SK-N-SH (cell line): ENCODE measurements around the gene FRMD1.

ENCODE experiments used
- EP300 ChIP-seq, 2 experiments: IDR thresholded peaks; 2 replicates each; pipeline versions ENCODE4 v1.4.0 to v1.6.1; 2012; ENCODE audit warnings: borderline replicate concordance in 1 of 2, low read depth in 1 of 2, low read length in 1 of 2
- POLR2AphosphoS5 ChIP-seq: IDR thresholded peaks from 2 replicates; pipeline ENCODE4 v1.6.1; 2012; ENCODE audit warnings: low read depth, low read length
- TF ChIP-seq, protein P1 (sequence below): fragments of 200-600 bp; sonication (generic); IDR thresholded peaks from 2 replicates; pipeline ENCODE4 v1.6.1; 2017; ENCODE audit warnings: antibody characterized with exemption, mild to moderate bottlenecking, moderate library complexity

DNA sequence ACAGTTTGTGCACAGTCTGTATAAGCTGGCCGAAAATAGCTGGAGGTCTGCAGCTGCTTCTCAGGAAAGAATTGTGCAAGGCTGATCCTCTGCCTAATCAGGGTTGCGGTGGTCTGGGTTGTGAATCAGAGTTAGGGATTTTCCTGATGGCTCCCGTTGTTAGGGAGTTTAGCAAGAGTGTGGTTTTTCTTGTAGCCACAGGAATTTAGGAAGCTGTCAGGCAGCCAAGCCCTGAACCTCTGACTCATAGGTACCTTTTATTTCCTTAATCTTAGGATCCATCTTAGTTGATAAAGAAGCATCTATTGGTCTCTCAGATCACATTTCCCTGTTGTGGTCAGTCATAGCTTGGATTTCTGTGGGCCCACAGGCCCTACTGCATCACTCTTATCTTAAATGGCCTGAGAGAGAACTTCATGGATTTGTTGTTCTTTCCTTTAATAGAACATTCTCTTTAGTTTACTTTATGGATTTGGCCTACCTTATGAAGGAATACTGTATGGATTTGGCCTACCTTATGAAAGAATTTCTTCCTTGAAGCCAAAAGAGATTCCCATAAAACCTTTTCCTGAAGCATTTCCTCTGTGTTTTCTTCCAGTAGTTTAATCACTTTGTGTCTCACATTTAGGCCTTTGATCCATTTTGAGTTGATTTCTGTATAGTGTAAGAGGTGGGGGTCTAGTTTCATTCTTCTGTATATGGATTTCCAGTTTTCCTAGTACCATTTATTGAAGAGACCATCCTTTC lies 71.2 kb downstream of the FRMD1 start:
- TF ChIP-seq, protein P1, sequence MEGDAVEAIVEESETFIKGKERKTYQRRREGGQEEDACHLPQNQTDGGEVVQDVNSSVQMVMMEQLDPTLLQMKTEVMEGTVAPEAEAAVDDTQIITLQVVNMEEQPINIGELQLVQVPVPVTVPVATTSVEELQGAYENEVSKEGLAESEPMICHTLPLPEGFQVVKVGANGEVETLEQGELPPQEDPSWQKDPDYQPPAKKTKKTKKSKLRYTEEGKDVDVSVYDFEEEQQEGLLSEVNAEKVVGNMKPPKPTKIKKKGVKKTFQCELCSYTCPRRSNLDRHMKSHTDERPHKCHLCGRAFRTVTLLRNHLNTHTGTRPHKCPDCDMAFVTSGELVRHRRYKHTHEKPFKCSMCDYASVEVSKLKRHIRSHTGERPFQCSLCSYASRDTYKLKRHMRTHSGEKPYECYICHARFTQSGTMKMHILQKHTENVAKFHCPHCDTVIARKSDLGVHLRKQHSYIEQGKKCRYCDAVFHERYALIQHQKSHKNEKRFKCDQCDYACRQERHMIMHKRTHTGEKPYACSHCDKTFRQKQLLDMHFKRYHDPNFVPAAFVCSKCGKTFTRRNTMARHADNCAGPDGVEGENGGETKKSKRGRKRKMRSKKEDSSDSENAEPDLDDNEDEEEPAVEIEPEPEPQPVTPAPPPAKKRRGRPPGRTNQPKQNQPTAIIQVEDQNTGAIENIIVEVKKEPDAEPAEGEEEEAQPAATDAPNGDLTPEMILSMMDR: no peak
- peak in 1 of 2 experiments; percentile 20; a peak in 1 of 4 replicates for TF ChIP-seq EP300 (IDR thresholded peaks at IDR 0.05; ENCODE audit: borderline replicate concordance in 1 of 2, low read depth in 1 of 2, low read length in 1 of 2)
- no peak for TF ChIP-seq POLR2AphosphoS5
